IMR-90 (cell line): ENCODE measurements around the gene LYSMD3. TPM values are rescaled to one million over a fixed set of nuclear protein-coding genes. Genes with fewer than 3 reads are reported as not detected.

ENCODE experiments used
- ATAC-seq: fragments of 200-7000 bp; cut with Tn5 transposase; 2 replicates; pipeline ENCODE4 v1.9.1; 2020; ENCODE audit warnings: low read depth, mild to moderate bottlenecking, moderate library complexity
- BruUV-seq: library from RNA; stranded (reverse); fragments of 400-500 nt; replicated peaks from 2 replicates; lab custom pipeline; 2021; lab: Mats Ljungman, UMichigan
- CTCF ChIA-PET: fragments of 300-600 bp; formaldehyde crosslinking; extraction: SDS; loops from one replicate; lab custom pipeline; 2021; ENCODE audit warnings: antibody characterized with exemption; lab: Yijun Ruan, JAX
- POLR2A ChIA-PET: fragments of 300-600 bp; sonication (Branson Sonifier 250); formaldehyde crosslinking; loops from one replicate; lab custom pipeline; 2022; ENCODE audit warnings: antibody characterized with exemption; ENCODE audit not compliant: unreplicated experiment; lab: Charles Lee
- DNase-seq: peaks from one replicate; pipeline ENCODE4 v3.0.0; 2013
- H2AFZ ChIP-seq: replicated peaks from 2 replicates; pipeline ENCODE3; 2013; ENCODE audit warnings: low read length, mild to moderate bottlenecking; ENCODE audit not compliant: poor library complexity
- H2AK5ac ChIP-seq: 2 replicates; pipeline ENCODE4 v1.6.1; 2013; ENCODE audit warnings: low read depth, low read length, inconsistent platforms
- H2AK9ac ChIP-seq: replicated peaks from 2 replicates; pipeline ENCODE3; 2013; ENCODE audit warnings: mild to moderate bottlenecking, low read depth, low read length, moderate library complexity; ENCODE audit not compliant: poor library complexity
- H2BK120ac ChIP-seq: 2 replicates; pipeline ENCODE4 v1.6.1; 2013; ENCODE audit warnings: low read depth, low read length, inconsistent platforms
- H2BK15ac ChIP-seq: 3 replicates; pipeline ENCODE4 v1.6.1; 2013; ENCODE audit warnings: low read depth, low read length, inconsistent platforms
- H2BK20ac ChIP-seq: 2 replicates; pipeline ENCODE4 v1.6.1; 2013; ENCODE audit warnings: low read depth, mild to moderate bottlenecking, inconsistent platforms, low read length, moderate library complexity
- H2BK5ac ChIP-seq: 2 replicates; pipeline ENCODE4 v1.6.1; 2013; ENCODE audit warnings: mild to moderate bottlenecking, low read depth, low read length, inconsistent platforms; ENCODE audit not compliant: poor library complexity, severe bottlenecking
- H3K14ac ChIP-seq: replicated peaks from 2 replicates; pipeline ENCODE4 v1.6.1; 2013; ENCODE audit warnings: low read depth, low read length, inconsistent platforms
- H3K18ac ChIP-seq: 2 replicates; pipeline ENCODE4 v1.6.1; 2013; ENCODE audit warnings: low read depth, low read length, control low read depth
- H3K23ac ChIP-seq: 2 replicates; pipeline ENCODE4 v1.6.1; 2013; ENCODE audit warnings: low read depth, low read length, inconsistent platforms
- H3K27ac ChIP-seq: 2 replicates; pipeline ENCODE4 v1.5.1; 2013; ENCODE audit warnings: mild to moderate bottlenecking, control low read depth, low read length; ENCODE audit not compliant: insufficient read depth
- H3K27me3 ChIP-seq: 2 replicates; pipeline ENCODE4 v1.6.1; 2013; ENCODE audit warnings: low read length; ENCODE audit not compliant: control insufficient read depth, insufficient read depth
- H3K36me3 ChIP-seq: 2 replicates; pipeline ENCODE4 v1.6.1; 2013; ENCODE audit warnings: low read length, mixed read lengths; ENCODE audit not compliant: control insufficient read depth, insufficient read depth
- H3K4ac ChIP-seq: 2 replicates; pipeline ENCODE4 v1.6.1; 2013; ENCODE audit warnings: low read depth, low read length, inconsistent platforms
- H3K4me1 ChIP-seq: 2 replicates; pipeline ENCODE4 v1.6.1; 2013; ENCODE audit warnings: low read length, mixed read lengths; ENCODE audit not compliant: control insufficient read depth, insufficient read depth
- H3K4me2 ChIP-seq: 2 replicates; pipeline ENCODE4 v1.6.1; 2013; ENCODE audit warnings: low read depth, mild to moderate bottlenecking, control low read depth, low read length, moderate library complexity
- H3K4me3 ChIP-seq: 2 replicates; pipeline ENCODE4 v1.5.1; 2013; ENCODE audit warnings: low read depth, mild to moderate bottlenecking, control low read depth, low read length, moderate library complexity; ENCODE audit not compliant: insufficient read depth
- H3K56ac ChIP-seq: 2 replicates; pipeline ENCODE4 v1.6.1; 2013; ENCODE audit warnings: low read length, inconsistent platforms; ENCODE audit not compliant: insufficient read depth; ENCODE audit errors: extremely low read depth
- H3K79me1 ChIP-seq, 2 experiments: 2 replicates each; pipeline ENCODE4 v1.6.1; 2013; ENCODE audit warnings: low read length in 2 of 2, inconsistent platforms in 1 of 2, low read depth in 1 of 2
- H3K9ac ChIP-seq: 2 replicates; pipeline ENCODE4 v1.6.1; 2013; ENCODE audit warnings: low read depth, low read length, control low read depth
- H3K9me1 ChIP-seq: 2 replicates; pipeline ENCODE4 v1.6.1; 2013; ENCODE audit warnings: low read length, inconsistent platforms; ENCODE audit not compliant: insufficient read depth
- H3K9me3 ChIP-seq: 2 replicates; pipeline ENCODE4 v1.6.1; 2013; ENCODE audit warnings: low read length; ENCODE audit not compliant: control insufficient read depth, insufficient read depth
- H4K20me1 ChIP-seq: 2 replicates; pipeline ENCODE4 v1.6.1; 2013; ENCODE audit warnings: low read length, inconsistent platforms; ENCODE audit not compliant: insufficient read depth
- H4K5ac ChIP-seq: 2 replicates; pipeline ENCODE4 v1.6.1; 2013; ENCODE audit warnings: mild to moderate bottlenecking, low read depth, low read length, control low read depth
- H4K8ac ChIP-seq, 2 experiments: 2 replicates each; pipeline ENCODE4 v1.6.1; 2013; ENCODE audit warnings: low read depth in 2 of 2, low read length in 2 of 2, control low read depth in 1 of 2, inconsistent platforms in 1 of 2
- H4K91ac ChIP-seq: 2 replicates; pipeline ENCODE4 v1.6.1; 2013; ENCODE audit warnings: low read depth, low read length, inconsistent platforms; ENCODE audit not compliant: insufficient read depth
- BHLHE40 ChIP-seq: fragments of 150-350 bp; IDR thresholded peaks from 2 replicates; pipeline ENCODE4 v1.6.1; 2016; ENCODE audit warnings: mild to moderate bottlenecking, low read depth, low read length
- CEBPB ChIP-seq: IDR thresholded peaks from 2 replicates; pipeline ENCODE4 v1.6.1; 2012; ENCODE audit warnings: low read depth, low read length, improper control_type of control experiment
- CHD1 ChIP-seq: IDR thresholded peaks from 2 replicates; pipeline ENCODE4 v1.6.1; 2012; ENCODE audit warnings: low read depth, low read length, improper control_type of control experiment
- FOS ChIP-seq: fragments of 150-350 bp; IDR thresholded peaks from 2 replicates; pipeline ENCODE4 v1.6.1; 2016; ENCODE audit warnings: low read depth, low read length
- MAFK ChIP-seq: IDR thresholded peaks from 2 replicates; pipeline ENCODE4 v1.6.1; 2012; ENCODE audit warnings: low read depth, low read length, improper control_type of control experiment
- MAZ ChIP-seq: IDR thresholded peaks from 2 replicates; pipeline ENCODE4 v1.6.1; 2012; ENCODE audit warnings: low read depth, mild to moderate bottlenecking, low read length, improper control_type of control experiment, moderate library complexity, borderline replicate concordance
- NFE2L2 ChIP-seq: fragments of 150-350 bp; IDR thresholded peaks from 2 replicates; pipeline ENCODE4 v1.6.1; 2016; ENCODE audit warnings: low read depth, mild to moderate bottlenecking, low read length
- RAD21 ChIP-seq: IDR thresholded peaks from 2 replicates; pipeline ENCODE4 v1.6.1; 2012; ENCODE audit warnings: low read length, improper control_type of control experiment
- RCOR1 ChIP-seq: IDR thresholded peaks from 2 replicates; pipeline ENCODE4 v1.6.1; 2012; ENCODE audit warnings: mild to moderate bottlenecking, low read length, improper control_type of control experiment; ENCODE audit not compliant: insufficient replicate concordance
- RFX5 ChIP-seq: IDR thresholded peaks from 2 replicates; pipeline ENCODE4 v1.8.0; 2012; ENCODE audit warnings: low read depth, mild to moderate bottlenecking, low read length, moderate library complexity
- SMC3 ChIP-seq: fragments of 150-350 bp; IDR thresholded peaks from 2 replicates; pipeline ENCODE4 v1.6.1; 2016; ENCODE audit warnings: low read depth, mild to moderate bottlenecking, antibody characterized with exemption, low read length, moderate library complexity
- WGBS, 2 experiments: methylation state at CpG; one replicate each; pipeline versions ENCODE4 v1.1.5 to v1.1.7; 2013; ENCODE audit warnings: missing lambda C conversion rate in 2 of 2; ENCODE audit not compliant: insufficient read length in 1 of 2; ENCODE audit errors: extremely low coverage in 2 of 2; 5-methylcytosine and 5-hydroxymethylcytosine counted together
- dilution Hi-C: fragments of 300-500 bp; cut with HindIII; formaldehyde crosslinking; loops from one replicate; pipeline ENCODE4 v1.14.3; 2018; ENCODE audit warnings: low sequenced_read_pairs; ENCODE audit not compliant: unreplicated experiment
- in situ Hi-C: fragments of 300-500 bp; cut with MboI; formaldehyde crosslinking; loops from 3 replicates; pipeline ENCODE4 v1.14.3; 2019; ENCODE audit warnings: low sequenced_read_pairs, inconsistent platforms, mixed read lengths
- intact Hi-C: fragments of 100-400 bp; cut with micrococcal nuclease; formaldehyde crosslinking; loops from 2 replicates; pipeline ENCODE4 v1.10.0; 2022
- polyA plus RNA-seq, 3 experiments: library from polyadenylated mRNA; depleted of rRNA; stranded (reverse); fragments of >200 nt; gene quantifications; 2 replicates each; pipeline ENCODE4 v1.2.3, GENCODE V29; 2012; ENCODE audit warnings: low replicate concordance in 1 of 3
- total RNA-seq: library from RNA; depleted of rRNA; stranded (reverse); fragments of >200 nt; gene quantifications from 2 replicates; pipeline ENCODE4 v1.2.3, GENCODE V29; 2012
- TF ChIP-seq, protein P1 (sequence below): fragments of 150-350 bp; IDR thresholded peaks from 2 replicates; pipeline ENCODE4 v1.6.1; 2017; ENCODE audit warnings: mild to moderate bottlenecking, antibody characterized with exemption, low read length, low read depth
- TF ChIP-seq, protein P2 (sequence below): conservative IDR thresholded peaks from 2 replicates; pipeline ENCODE4 v1.5.1; 2012; ENCODE audit warnings: mild to moderate bottlenecking, low read depth, low read length, improper control_type of control experiment
- TF ChIP-seq, protein P3 (sequence below): fragments of 150-350 bp; IDR thresholded peaks from 2 replicates; pipeline ENCODE4 v1.6.1; 2016; ENCODE audit warnings: low read depth, mild to moderate bottlenecking, low read length, moderate library complexity, borderline replicate concordance

LYSMD3 gene
- total and polyA plus RNA-seq, 2 of the 4 experiments (the other 2 are of a cell fraction), result 10.2 to 21.1 TPM

DNA sequence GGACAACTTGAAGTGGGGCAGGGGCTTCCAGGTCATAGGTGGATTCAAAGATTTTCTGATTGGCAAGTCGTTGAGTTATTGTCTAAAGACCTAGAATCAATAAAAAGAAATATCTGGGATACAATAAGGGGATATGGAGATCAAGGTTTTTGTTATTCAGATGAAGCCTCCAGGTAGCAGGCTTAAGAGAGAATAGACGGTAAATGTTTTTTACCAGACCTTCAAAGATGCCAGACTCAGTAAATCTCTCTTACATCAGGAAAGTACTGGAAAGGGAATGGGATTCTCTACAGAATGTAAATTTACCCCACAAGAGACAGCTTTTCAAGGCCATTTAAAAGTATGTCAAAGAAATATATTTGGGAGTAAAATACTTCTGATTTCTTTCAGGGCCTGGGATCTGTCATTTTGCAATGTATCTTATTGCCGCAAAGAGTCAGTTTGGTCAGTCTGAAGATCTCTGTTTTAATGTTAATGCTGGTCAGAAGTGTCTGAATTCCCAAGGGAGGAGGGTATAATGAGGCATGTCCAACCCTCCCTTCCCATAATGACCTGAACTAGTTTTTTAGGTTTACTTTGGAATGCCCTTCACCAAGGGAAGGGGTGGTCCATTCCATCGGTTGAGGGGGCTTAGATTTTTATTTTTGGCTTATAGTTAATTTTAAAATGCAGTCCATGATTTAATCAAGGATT lies 13.6 kb upstream of the LYSMD3 start:
- no peaks in the 10 kb centered on the region for H3K79me1 ChIP-seq
- H3K4me3 ChIP-seq, result no peak overlapping the region
- no peak overlapping the region for H2BK120ac ChIP-seq
- H3K4me1 ChIP-seq, result no peaks in the 10 kb centered on the region
- peaks cover 2% of the 10 kb centered on the region; the same call in 1 of the 2 replicates for H3K27me3 ChIP-seq
- no peak overlapping the region for H2AK5ac ChIP-seq
- H3K9ac ChIP-seq, result no peak overlapping the region
- H3K9me3 ChIP-seq, result no peaks in the 10 kb centered on the region
- H2BK20ac ChIP-seq, result no peak overlapping the region
- no peaks in the 10 kb centered on the region for H3K36me3 ChIP-seq
- H4K20me1 ChIP-seq, result no peaks in the 10 kb centered on the region
- H4K91ac ChIP-seq, result no peak overlapping the region
- no peak overlapping the region for H3K18ac ChIP-seq
- in situ Hi-C loops, result no loop called here
- intact Hi-C loops, result no loop called here
- H2BK15ac ChIP-seq, result no peak overlapping the region
- CTCF ChIA-PET, result no interaction called here
- H3K14ac ChIP-seq, result no peak overlapping the region
- H3K27ac ChIP-seq, result no peak overlapping the region
- no peak overlapping the region for H2AK9ac ChIP-seq
- WGBS, 2 experiments, result no CpG with 5 or more reads among the region's 4 CpGs
- H3K4me2 ChIP-seq, result no peak overlapping the region
- no peak overlapping the region for H2BK5ac ChIP-seq
- no peak overlapping the region for H3K4ac ChIP-seq
- H4K8ac ChIP-seq, result no peak overlapping the region
- POLR2A ChIA-PET, result no interaction called here
- no TSS peak for BruUV-seq
- ATAC-seq, result no peak
- no peaks in the 10 kb centered on the region for H3K9me1 ChIP-seq
- no peak overlapping the region for H4K5ac ChIP-seq
- TF ChIP-seq FOS (no peak), MAFK (no peak), CEBPB (no peak), NFE2L2 (no peak), SMC3 (no peak), RAD21 (no peak), RFX5 (no peak), MAZ (no peak), BHLHE40 (no peak), CHD1 (no peak), RCOR1 (no peak)
- TF ChIP-seq, protein P1, sequence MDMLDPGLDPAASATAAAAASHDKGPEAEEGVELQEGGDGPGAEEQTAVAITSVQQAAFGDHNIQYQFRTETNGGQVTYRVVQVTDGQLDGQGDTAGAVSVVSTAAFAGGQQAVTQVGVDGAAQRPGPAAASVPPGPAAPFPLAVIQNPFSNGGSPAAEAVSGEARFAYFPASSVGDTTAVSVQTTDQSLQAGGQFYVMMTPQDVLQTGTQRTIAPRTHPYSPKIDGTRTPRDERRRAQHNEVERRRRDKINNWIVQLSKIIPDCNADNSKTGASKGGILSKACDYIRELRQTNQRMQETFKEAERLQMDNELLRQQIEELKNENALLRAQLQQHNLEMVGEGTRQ, result no peak
- TF ChIP-seq, protein P2, sequence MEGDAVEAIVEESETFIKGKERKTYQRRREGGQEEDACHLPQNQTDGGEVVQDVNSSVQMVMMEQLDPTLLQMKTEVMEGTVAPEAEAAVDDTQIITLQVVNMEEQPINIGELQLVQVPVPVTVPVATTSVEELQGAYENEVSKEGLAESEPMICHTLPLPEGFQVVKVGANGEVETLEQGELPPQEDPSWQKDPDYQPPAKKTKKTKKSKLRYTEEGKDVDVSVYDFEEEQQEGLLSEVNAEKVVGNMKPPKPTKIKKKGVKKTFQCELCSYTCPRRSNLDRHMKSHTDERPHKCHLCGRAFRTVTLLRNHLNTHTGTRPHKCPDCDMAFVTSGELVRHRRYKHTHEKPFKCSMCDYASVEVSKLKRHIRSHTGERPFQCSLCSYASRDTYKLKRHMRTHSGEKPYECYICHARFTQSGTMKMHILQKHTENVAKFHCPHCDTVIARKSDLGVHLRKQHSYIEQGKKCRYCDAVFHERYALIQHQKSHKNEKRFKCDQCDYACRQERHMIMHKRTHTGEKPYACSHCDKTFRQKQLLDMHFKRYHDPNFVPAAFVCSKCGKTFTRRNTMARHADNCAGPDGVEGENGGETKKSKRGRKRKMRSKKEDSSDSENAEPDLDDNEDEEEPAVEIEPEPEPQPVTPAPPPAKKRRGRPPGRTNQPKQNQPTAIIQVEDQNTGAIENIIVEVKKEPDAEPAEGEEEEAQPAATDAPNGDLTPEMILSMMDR, result no peak
- TF ChIP-seq, protein P3, sequence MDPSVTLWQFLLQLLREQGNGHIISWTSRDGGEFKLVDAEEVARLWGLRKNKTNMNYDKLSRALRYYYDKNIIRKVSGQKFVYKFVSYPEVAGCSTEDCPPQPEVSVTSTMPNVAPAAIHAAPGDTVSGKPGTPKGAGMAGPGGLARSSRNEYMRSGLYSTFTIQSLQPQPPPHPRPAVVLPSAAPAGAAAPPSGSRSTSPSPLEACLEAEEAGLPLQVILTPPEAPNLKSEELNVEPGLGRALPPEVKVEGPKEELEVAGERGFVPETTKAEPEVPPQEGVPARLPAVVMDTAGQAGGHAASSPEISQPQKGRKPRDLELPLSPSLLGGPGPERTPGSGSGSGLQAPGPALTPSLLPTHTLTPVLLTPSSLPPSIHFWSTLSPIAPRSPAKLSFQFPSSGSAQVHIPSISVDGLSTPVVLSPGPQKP, result no peak
- no peak overlapping the region for H3K56ac ChIP-seq
- no peak for DNase-seq
- H3K23ac ChIP-seq, result no peak overlapping the region
- dilution Hi-C loops, result no loop called here
- H2AFZ ChIP-seq, result no peak overlapping the region
